ENCODE results near the gene STIP1.

GRCh38 chr11:64253481-64253880 is 67.5 kb downstream of the STIP1 start:
- no peak for TF ChIP-seq USF2 (IDR thresholded peaks at IDR 0.05; ENCODE audit: low read depth, low read length)
- no peak for TF ChIP-seq CTCF (conservative IDR thresholded peaks at IDR 0.05; ENCODE audit: low read depth, low read length)
- no peak for TF ChIP-seq POLR2A (IDR thresholded peaks at IDR 0.05; ENCODE audit: low read depth, low read length)
- no peak for TF ChIP-seq SMC3 (IDR thresholded peaks at IDR 0.05; ENCODE audit: low read depth, low read length)
- TF ChIP-seq BHLHE40 (IDR thresholded peaks at IDR 0.05; ENCODE audit: low read depth, low read length), result no peak
- TF ChIP-seq MAZ (IDR thresholded peaks at IDR 0.05; ENCODE audit: borderline replicate concordance, low read depth, low read length), result no peak
- TF ChIP-seq RCOR1 (IDR thresholded peaks at IDR 0.05; ENCODE audit: insufficient replicate concordance, low read length), result no peak
- TF ChIP-seq CEBPB (IDR thresholded peaks at IDR 0.05; ENCODE audit: low read depth, low read length), result no peak
- no peak for TF ChIP-seq RAD21 (IDR thresholded peaks at IDR 0.05; ENCODE audit: low read length)
- TF ChIP-seq MAFK (IDR thresholded peaks at IDR 0.05; ENCODE audit: low read depth, low read length), result no peak
